ENCODE measurements around the gene MFSD1.

MFSD1 gene

GRCh38 chr3:158773166-158773565 is 28.7 kb upstream of the MFSD1 start:
- TF ChIP-seq, protein P1, sequence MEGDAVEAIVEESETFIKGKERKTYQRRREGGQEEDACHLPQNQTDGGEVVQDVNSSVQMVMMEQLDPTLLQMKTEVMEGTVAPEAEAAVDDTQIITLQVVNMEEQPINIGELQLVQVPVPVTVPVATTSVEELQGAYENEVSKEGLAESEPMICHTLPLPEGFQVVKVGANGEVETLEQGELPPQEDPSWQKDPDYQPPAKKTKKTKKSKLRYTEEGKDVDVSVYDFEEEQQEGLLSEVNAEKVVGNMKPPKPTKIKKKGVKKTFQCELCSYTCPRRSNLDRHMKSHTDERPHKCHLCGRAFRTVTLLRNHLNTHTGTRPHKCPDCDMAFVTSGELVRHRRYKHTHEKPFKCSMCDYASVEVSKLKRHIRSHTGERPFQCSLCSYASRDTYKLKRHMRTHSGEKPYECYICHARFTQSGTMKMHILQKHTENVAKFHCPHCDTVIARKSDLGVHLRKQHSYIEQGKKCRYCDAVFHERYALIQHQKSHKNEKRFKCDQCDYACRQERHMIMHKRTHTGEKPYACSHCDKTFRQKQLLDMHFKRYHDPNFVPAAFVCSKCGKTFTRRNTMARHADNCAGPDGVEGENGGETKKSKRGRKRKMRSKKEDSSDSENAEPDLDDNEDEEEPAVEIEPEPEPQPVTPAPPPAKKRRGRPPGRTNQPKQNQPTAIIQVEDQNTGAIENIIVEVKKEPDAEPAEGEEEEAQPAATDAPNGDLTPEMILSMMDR (IDR thresholded peaks at IDR 0.05; ENCODE audit: low read depth, low read length): no peak
- TF ChIP-seq, protein P2, sequence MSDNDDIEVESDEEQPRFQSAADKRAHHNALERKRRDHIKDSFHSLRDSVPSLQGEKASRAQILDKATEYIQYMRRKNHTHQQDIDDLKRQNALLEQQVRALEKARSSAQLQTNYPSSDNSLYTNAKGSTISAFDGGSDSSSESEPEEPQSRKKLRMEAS (IDR thresholded peaks at IDR 0.05; ENCODE audit: low read depth, low read length): no peak
- no peak for TF ChIP-seq MYC (IDR thresholded peaks at IDR 0.05; ENCODE audit: low read depth, low read length)
- TF ChIP-seq POLR2A (IDR thresholded peaks at IDR 0.05; ENCODE audit: extremely low read depth, insufficient read length): no peak
- no peak for DNase-seq (ENCODE audit: low read depth)
- H3K4me3 ChIP-seq (ENCODE audit: low read depth, low read length): no peak overlapping the region

- TF ChIP-seq, protein P2 (IDR thresholded peaks at IDR 0.05; ENCODE audit: low read depth, low read length): no peak
- TF ChIP-seq, protein P1 (IDR thresholded peaks at IDR 0.05; ENCODE audit: low read depth, low read length): no peak
- TF ChIP-seq POLR2A (IDR thresholded peaks at IDR 0.05; ENCODE audit: extremely low read depth, insufficient read length) (no peak), MYC (IDR thresholded peaks at IDR 0.05; ENCODE audit: low read depth, low read length) (no peak)
Measured at GRCh38 chr3:158773845-158774830, 27.7 kb upstream of the MFSD1 start.

DNA sequence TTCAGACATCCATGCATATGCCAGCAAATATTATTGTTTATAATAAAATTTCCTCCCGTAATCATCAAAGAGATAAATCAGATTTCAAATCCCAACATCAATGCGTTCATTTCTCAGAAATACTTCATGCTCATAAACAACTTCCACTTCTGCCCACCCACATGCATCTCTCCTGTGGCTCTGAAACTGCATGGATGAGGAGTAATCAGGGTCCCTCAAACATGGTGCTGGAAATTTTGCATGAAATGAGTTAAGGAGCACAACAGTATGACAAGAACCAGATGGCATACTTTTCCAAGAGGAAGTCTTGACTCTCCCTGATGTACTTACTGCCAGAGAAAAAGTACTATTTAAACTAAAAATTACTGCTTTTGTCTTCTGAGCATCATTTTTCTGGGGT is 26.9 kb upstream of the MFSD1 start:
- DNase-seq (ENCODE audit: low read depth): no peak
- H3K4me3 ChIP-seq (ENCODE audit: low read depth, low read length): no peak overlapping the region
- no peak for TF ChIP-seq MYC (IDR thresholded peaks at IDR 0.05; ENCODE audit: low read depth, low read length)
- TF ChIP-seq POLR2A (IDR thresholded peaks at IDR 0.05; ENCODE audit: extremely low read depth, insufficient read length): no peak
- TF ChIP-seq, protein P1 (IDR thresholded peaks at IDR 0.05; ENCODE audit: low read depth, low read length): no peak
- TF ChIP-seq, protein P2 (IDR thresholded peaks at IDR 0.05; ENCODE audit: low read depth, low read length): no peak

More at GRCh38 chr3:158773845-158774830, 27.7 kb upstream of the MFSD1 start:
- no peak overlapping the region for H3K4me3 ChIP-seq (ENCODE audit: low read depth, low read length)
- DNase-seq (ENCODE audit: low read depth): no peak

GRCh38 chr3:158775426-158776410 is 26.1 kb upstream of the MFSD1 start:
- H3K4me3 ChIP-seq (ENCODE audit: low read depth, low read length): no peak overlapping the region
- TF ChIP-seq, protein P2 (IDR thresholded peaks at IDR 0.05; ENCODE audit: low read depth, low read length): no peak
- TF ChIP-seq POLR2A (IDR thresholded peaks at IDR 0.05; ENCODE audit: extremely low read depth, insufficient read length) (no peak), MYC (IDR thresholded peaks at IDR 0.05; ENCODE audit: low read depth, low read length) (no peak)
- TF ChIP-seq, protein P1 (IDR thresholded peaks at IDR 0.05; ENCODE audit: low read depth, low read length): no peak
- no peak for DNase-seq (ENCODE audit: low read depth)

- no peak overlapping the region for H3K4me3 ChIP-seq (ENCODE audit: low read depth, low read length)
- DNase-seq (ENCODE audit: low read depth): no peak
- TF ChIP-seq, protein P2 (IDR thresholded peaks at IDR 0.05; ENCODE audit: low read depth, low read length): no peak
- TF ChIP-seq MYC (IDR thresholded peaks at IDR 0.05; ENCODE audit: low read depth, low read length): no peak
- TF ChIP-seq POLR2A (IDR thresholded peaks at IDR 0.05; ENCODE audit: extremely low read depth, insufficient read length): no peak
- TF ChIP-seq, protein P1 (IDR thresholded peaks at IDR 0.05; ENCODE audit: low read depth, low read length): no peak
Measured at GRCh38 chr3:158776531-158776930, 25.3 kb upstream of the MFSD1 start.
